PC-9 (cell line): ENCODE measurements around the gene PFDN2. TPM values are rescaled to one million over a fixed set of nuclear protein-coding genes. Genes with fewer than 3 reads are reported as not detected.
A peak's percentile ranks its signal among the peaks of the same experiment; 100 is the strongest.

Experiments
- BruUV-seq: library from RNA; stranded (reverse); fragments of 400-500 nt; replicated peaks from 2 replicates; lab custom pipeline; 2021; lab: Mats Ljungman, UMichigan
- CTCF ChIA-PET: fragments of 300-600 bp; sonication (Branson Sonifier 250); formaldehyde crosslinking; loops from one replicate; lab custom pipeline; 2022; ENCODE audit warnings: antibody characterized with exemption; lab: Charles Lee
- POLR2A ChIA-PET: fragments of 300-600 bp; sonication (Branson Sonifier 250); formaldehyde crosslinking; loops from one replicate; lab custom pipeline; 2022; ENCODE audit warnings: antibody characterized with exemption; ENCODE audit not compliant: unreplicated experiment; lab: Charles Lee
- DNase-seq, 2 experiments: peaks; one replicate each; pipeline versions ENCODE4 v3.0.0 to v3.0.0-alpha.2; 2015 to 2022; ENCODE audit warnings: mixed read lengths in 1 of 2
- H2AFZ ChIP-seq: fragments of 200-600 bp; sonication (generic); 2 replicates; pipeline ENCODE4 v1.8.1; 2017; ENCODE audit warnings: antibody characterized with exemption
- H3F3A ChIP-seq: fragments of 200-600 bp; sonication (generic); 2 replicates; pipeline ENCODE4 v1.8.1; 2017; ENCODE audit warnings: antibody characterized with exemption, mild to moderate bottlenecking, low read depth; ENCODE audit not compliant: insufficient read depth
- H3K27ac ChIP-seq: fragments of 200-600 bp; sonication (generic); 2 replicates; pipeline ENCODE4 v1.6.1; 2016; ENCODE audit warnings: mixed run types
- H3K27me3 ChIP-seq: fragments of 200-600 bp; sonication (generic); 2 replicates; pipeline ENCODE4 v1.6.1; 2016; ENCODE audit warnings: low read depth, mixed run types; ENCODE audit not compliant: insufficient read depth
- H3K36me3 ChIP-seq: fragments of 200-600 bp; sonication (generic); 2 replicates; pipeline ENCODE4 v1.6.1; 2016; ENCODE audit warnings: low read depth, mixed run types
- H3K4me1 ChIP-seq: fragments of 200-600 bp; sonication (generic); replicated peaks from 2 replicates; pipeline ENCODE4 v1.6.1; 2016; ENCODE audit warnings: mixed run types; ENCODE audit not compliant: insufficient read depth
- H3K4me2 ChIP-seq: fragments of 200-600 bp; sonication (generic); 2 replicates; pipeline ENCODE4 v1.6.1; 2017; ENCODE audit warnings: mixed run types
- H3K4me3 ChIP-seq: fragments of 200-600 bp; sonication (generic); 2 replicates; pipeline ENCODE4 v1.6.1; 2016; ENCODE audit warnings: mixed run types
- H3K79me2 ChIP-seq: fragments of 200-600 bp; sonication (generic); 2 replicates; pipeline ENCODE4 v1.6.1; 2017; ENCODE audit warnings: low read depth, mixed run types
- H3K9me2 ChIP-seq: fragments of 200-600 bp; sonication (generic); 2 replicates; pipeline ENCODE4 v1.8.1; 2017; ENCODE audit warnings: mild to moderate bottlenecking; ENCODE audit not compliant: insufficient read depth
- H3K9me3 ChIP-seq: fragments of 200-600 bp; sonication (generic); 2 replicates; pipeline ENCODE4 v1.8.1; 2016; ENCODE audit warnings: low read depth; ENCODE audit not compliant: insufficient read depth
- H4K20me1 ChIP-seq: fragments of 200-600 bp; sonication (generic); 2 replicates; pipeline ENCODE4 v1.8.1; 2017; ENCODE audit not compliant: insufficient read depth
- EZH2 ChIP-seq: fragments of 200-600 bp; sonication (generic); IDR thresholded peaks from 2 replicates; pipeline ENCODE4 v1.8.0; 2017; ENCODE audit warnings: antibody characterized with exemption, low read depth
- intact Hi-C: fragments of 100-400 bp; cut with micrococcal nuclease; formaldehyde crosslinking; loops from one replicate; pipeline ENCODE4 v1.10.0; 2022; ENCODE audit not compliant: unreplicated experiment
- total RNA-seq: library from RNA; stranded (reverse); gene quantifications from 2 replicates; pipeline ENCODE4 v1.2.3, GENCODE V29; 2021
- TF ChIP-seq, protein P1 (sequence below): fragments of 200-600 bp; sonication (generic); conservative IDR thresholded peaks from 2 replicates; pipeline ENCODE4 v1.6.1; 2017; ENCODE audit warnings: mixed run types, antibody characterized with exemption, mild to moderate bottlenecking, moderate library complexity

PFDN2 gene
- total RNA-seq, 1 experiment from 2014 or later, result 74.4 TPM

GRCh38 chr1:161072751-161073449, 44.9 kb downstream of the PFDN2 start:
- ChIA-PET POLR2A (interaction anchor here (0.6 kb wide), 1 partner anchor 653 kb away, joined by 6 read pairs; no protein-coding TSS in a partner anchor), CTCF (no interaction called here)
- H3K4me1 ChIP-seq, result no peaks in the 10 kb centered on the region
- no peaks in the 10 kb centered on the region for H3K36me3 ChIP-seq
- H3K27me3 ChIP-seq, result no peaks in the 10 kb centered on the region
- H3K4me3 ChIP-seq, result no peak overlapping the region
- intact Hi-C loops, result loop anchor here (1.0 kb wide), 1 partner anchor 24 kb away; no protein-coding TSS in a partner anchor
- no peaks in the 10 kb centered on the region for H3K9me3 ChIP-seq
- H2AFZ ChIP-seq, result no peak overlapping the region
- H3K4me2 ChIP-seq, result no peak overlapping the region
- DNase-seq, result no peak
- H3K27ac ChIP-seq, result no peak overlapping the region
- no peaks in the 10 kb centered on the region for H3K79me2 ChIP-seq
- H3K9me2 ChIP-seq, result no peaks in the 10 kb centered on the region
- no peaks in the 10 kb centered on the region; the same call in none of the 2 replicates for H3F3A ChIP-seq
- TF ChIP-seq, protein P1, sequence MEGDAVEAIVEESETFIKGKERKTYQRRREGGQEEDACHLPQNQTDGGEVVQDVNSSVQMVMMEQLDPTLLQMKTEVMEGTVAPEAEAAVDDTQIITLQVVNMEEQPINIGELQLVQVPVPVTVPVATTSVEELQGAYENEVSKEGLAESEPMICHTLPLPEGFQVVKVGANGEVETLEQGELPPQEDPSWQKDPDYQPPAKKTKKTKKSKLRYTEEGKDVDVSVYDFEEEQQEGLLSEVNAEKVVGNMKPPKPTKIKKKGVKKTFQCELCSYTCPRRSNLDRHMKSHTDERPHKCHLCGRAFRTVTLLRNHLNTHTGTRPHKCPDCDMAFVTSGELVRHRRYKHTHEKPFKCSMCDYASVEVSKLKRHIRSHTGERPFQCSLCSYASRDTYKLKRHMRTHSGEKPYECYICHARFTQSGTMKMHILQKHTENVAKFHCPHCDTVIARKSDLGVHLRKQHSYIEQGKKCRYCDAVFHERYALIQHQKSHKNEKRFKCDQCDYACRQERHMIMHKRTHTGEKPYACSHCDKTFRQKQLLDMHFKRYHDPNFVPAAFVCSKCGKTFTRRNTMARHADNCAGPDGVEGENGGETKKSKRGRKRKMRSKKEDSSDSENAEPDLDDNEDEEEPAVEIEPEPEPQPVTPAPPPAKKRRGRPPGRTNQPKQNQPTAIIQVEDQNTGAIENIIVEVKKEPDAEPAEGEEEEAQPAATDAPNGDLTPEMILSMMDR, result no peak
- no peak for TF ChIP-seq EZH2
- no TSS peak for BruUV-seq
- no peaks in the 10 kb centered on the region for H4K20me1 ChIP-seq

GRCh38 chr1:161071886-161072371, 45.9 kb downstream of the PFDN2 start:
- no peaks in the 10 kb centered on the region for H4K20me1 ChIP-seq
- H3K27ac ChIP-seq, result no peak overlapping the region
- no peak overlapping the region for H2AFZ ChIP-seq
- no peak overlapping the region for H3K4me2 ChIP-seq
- CTCF ChIA-PET, result interaction anchor here (0.6 to 1.0 kb wide), 4 partner anchors 25 to 36 kb away, joined by 3 to 6 read pairs (median 4); no protein-coding TSS in a partner anchor
- peak in 1 of 2 experiments; percentile 50 for DNase-seq
- no peaks in the 10 kb centered on the region; the same call in none of the 2 replicates for H3F3A ChIP-seq
- no peaks in the 10 kb centered on the region for H3K9me3 ChIP-seq
- TF ChIP-seq, protein P1, result peak; percentile 79
- no peak for TF ChIP-seq EZH2
- H3K4me1 ChIP-seq, result no peaks in the 10 kb centered on the region
- intact Hi-C loops, result loop anchor here (1.0 kb wide), 1 partner anchor 25 kb away; no protein-coding TSS in a partner anchor
- BruUV-seq, result no TSS peak
- no peak overlapping the region for H3K4me3 ChIP-seq
- POLR2A ChIA-PET, result interaction anchor here (0.7 kb wide), 1 partner anchor 17 kb away, joined by 3 read pairs; the partner anchor contains the start of gene NECTIN4
- H3K27me3 ChIP-seq, result no peaks in the 10 kb centered on the region
- no peaks in the 10 kb centered on the region for H3K36me3 ChIP-seq
- H3K9me2 ChIP-seq, result no peaks in the 10 kb centered on the region
- no peaks in the 10 kb centered on the region for H3K79me2 ChIP-seq

DNA sequence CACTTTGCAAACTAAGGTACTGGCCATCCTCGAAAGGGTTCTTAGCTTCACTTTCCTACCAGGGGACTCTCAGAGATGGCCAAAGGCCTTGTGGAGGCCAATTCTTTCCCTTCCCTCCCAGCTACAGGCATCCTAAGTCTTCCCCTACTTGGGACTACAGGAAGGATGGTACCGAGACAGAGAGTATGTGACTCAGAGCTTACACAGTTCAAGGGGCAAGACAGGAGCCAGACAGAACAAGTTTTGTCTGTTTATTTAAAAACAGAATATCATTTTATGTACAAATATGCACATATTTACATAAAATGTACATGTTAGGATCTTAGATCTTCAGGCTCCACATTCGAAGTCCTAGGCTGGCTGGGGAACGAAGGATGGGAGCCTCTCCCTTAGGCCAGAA, 47.1 kb downstream of the PFDN2 start:
- POLR2A ChIA-PET, result interaction anchor here (0.5 kb wide), 1 partner anchor 13 kb away, joined by 6 read pairs; no protein-coding TSS in a partner anchor
- H3K9me3 ChIP-seq, result no peaks in the 10 kb centered on the region
- no peak overlapping the region for H3K27ac ChIP-seq
- H3K9me2 ChIP-seq, result no peaks in the 10 kb centered on the region
- no TSS peak for BruUV-seq
- no peak overlapping the region for H3K4me3 ChIP-seq
- no peak for DNase-seq
- no peak for TF ChIP-seq EZH2
- TF ChIP-seq, protein P1, result no peak
- CTCF ChIA-PET, result no interaction called here
- H3K27me3 ChIP-seq, result no peaks in the 10 kb centered on the region
- H3K79me2 ChIP-seq, result no peaks in the 10 kb centered on the region
- no peaks in the 10 kb centered on the region; the same call in none of the 2 replicates for H3F3A ChIP-seq
- intact Hi-C loops, result no loop called here
- no peak overlapping the region for H3K4me2 ChIP-seq
- no peaks in the 10 kb centered on the region for H3K36me3 ChIP-seq
- H4K20me1 ChIP-seq, result no peaks in the 10 kb centered on the region
- no peaks in the 10 kb centered on the region for H3K4me1 ChIP-seq
- no peak overlapping the region for H2AFZ ChIP-seq
